Neural cell (in vitro differentiated cells): ENCODE results near the gene HDAC7. TPM values are rescaled to one million over a fixed set of nuclear protein-coding genes. Genes with fewer than 3 reads are reported as not detected.

Experiments
- H2AFZ ChIP-seq: fragments of 200-600, 300-800 bp; sonication (generic), shearing (Covaris generic); 2 replicates; pipeline ENCODE4 v1.6.0; 2014; ENCODE audit warnings: low read depth, mild to moderate bottlenecking, antibody characterized with exemption, low read length, moderate library complexity
- H3F3A ChIP-seq: fragments of 200-600 bp; shearing (Covaris generic); 2 replicates; pipeline ENCODE4 v1.6.1; 2016; ENCODE audit warnings: mild to moderate bottlenecking, moderate library complexity, mixed read lengths, antibody characterized with exemption, low read length; ENCODE audit not compliant: insufficient read depth, poor library complexity, severe bottlenecking
- H3K27ac ChIP-seq: fragments of 200-600, 300-800 bp; sonication (generic), shearing (Covaris generic); 2 replicates; pipeline ENCODE4 v1.5.1; 2014; ENCODE audit warnings: mild to moderate bottlenecking, low read length, moderate library complexity
- H3K27me3 ChIP-seq: fragments of 300-800, 200-600 bp; sonication (generic), shearing (Covaris generic); 2 replicates; pipeline ENCODE4 v1.6.0; 2014; ENCODE audit warnings: mild to moderate bottlenecking, low read depth, low read length, moderate library complexity; ENCODE audit not compliant: insufficient read depth
- H3K36me3 ChIP-seq: fragments of 300-800, 200-600 bp; sonication (generic), shearing (Covaris generic); 2 replicates; pipeline ENCODE4 v1.5.1; 2014; ENCODE audit warnings: mild to moderate bottlenecking, antibody characterized with exemption, low read length, moderate library complexity; ENCODE audit not compliant: insufficient read depth
- H3K4me2 ChIP-seq: fragments of 300-800, 200-600 bp; sonication (generic), shearing (Covaris generic); 2 replicates; pipeline ENCODE4 v1.6.0; 2014; ENCODE audit warnings: mild to moderate bottlenecking, low read length
- H3K4me3 ChIP-seq: fragments of 300-800, 200-600 bp; sonication (generic), shearing (Covaris generic); 2 replicates; pipeline ENCODE4 v1.5.1; 2014; ENCODE audit warnings: mild to moderate bottlenecking, low read length, moderate library complexity
- H3K79me2 ChIP-seq: fragments of 200-600 bp; shearing (Covaris generic); replicated peaks from 2 replicates; pipeline ENCODE4 v1.6.0; 2014; ENCODE audit warnings: mild to moderate bottlenecking, low read length, moderate library complexity; ENCODE audit not compliant: insufficient read depth
- H3K9ac ChIP-seq: fragments of 300-800, 200-600 bp; sonication (generic), shearing (Covaris generic); 2 replicates; pipeline ENCODE4 v1.6.1; 2016; ENCODE audit warnings: mild to moderate bottlenecking, low read length, mixed read lengths
- H3K9me2 ChIP-seq: fragments of 200-600 bp; shearing (Covaris generic); 2 replicates; pipeline ENCODE4 v1.6.1; 2016; ENCODE audit warnings: mild to moderate bottlenecking, low read length, mixed read lengths; ENCODE audit not compliant: insufficient read depth
- H3K9me3 ChIP-seq: fragments of 200-600, 300-800 bp; sonication (generic), shearing (Covaris generic); 2 replicates; pipeline ENCODE4 v1.6.1; 2016; ENCODE audit warnings: mild to moderate bottlenecking, mixed run types, low read length, moderate library complexity, mixed read lengths
- H4K20me1 ChIP-seq: fragments of 200-600 bp; shearing (Covaris generic); 2 replicates; pipeline ENCODE4 v1.6.1; 2016; ENCODE audit warnings: mild to moderate bottlenecking, mixed run types; ENCODE audit not compliant: insufficient read depth
- CTCF ChIP-seq: fragments of 450-650 bp; IDR thresholded peaks from 2 replicates; pipeline ENCODE4 v1.5.1; 2014; ENCODE audit warnings: antibody characterized with exemption, mild to moderate bottlenecking, moderate library complexity; ENCODE audit not compliant: poor library complexity, severe bottlenecking
- EP300 ChIP-seq: fragments of 450-650 bp; conservative IDR thresholded peaks from 2 replicates; pipeline ENCODE4 v1.6.1; 2014; ENCODE audit warnings: antibody characterized with exemption, mild to moderate bottlenecking, moderate library complexity; ENCODE audit not compliant: poor library complexity, severe bottlenecking
- EZH2 ChIP-seq: fragments of 200-600, 300-800 bp; shearing (Covaris generic), sonication (generic); IDR thresholded peaks from 2 replicates; pipeline ENCODE4 v1.6.1; 2014; ENCODE audit warnings: antibody characterized with exemption, low read length, borderline replicate concordance, mild to moderate bottlenecking; ENCODE audit not compliant: insufficient read depth, poor library complexity, severe bottlenecking
- MXI1 ChIP-seq: fragments of 450-650 bp; conservative IDR thresholded peaks from 2 replicates; pipeline ENCODE4 v1.6.1; 2014; ENCODE audit warnings: antibody characterized with exemption, mild to moderate bottlenecking; ENCODE audit not compliant: poor library complexity, severe bottlenecking
- POLR2AphosphoS5 ChIP-seq: IDR thresholded peaks from 2 replicates; pipeline ENCODE4 v1.6.1; 2012
- RAD21 ChIP-seq: fragments of 450-650 bp; conservative IDR thresholded peaks from 2 replicates; pipeline ENCODE4 v1.6.1; 2014; ENCODE audit warnings: antibody characterized with exemption, mild to moderate bottlenecking, moderate library complexity
- REST ChIP-seq: IDR thresholded peaks from 2 replicates; pipeline ENCODE4 v1.6.1; 2012; ENCODE audit warnings: borderline replicate concordance
- SMC3 ChIP-seq: fragments of 450-650 bp; conservative IDR thresholded peaks from 2 replicates; pipeline ENCODE4 v1.6.1; 2014; ENCODE audit warnings: antibody characterized with exemption, mild to moderate bottlenecking, moderate library complexity; ENCODE audit not compliant: poor library complexity
- TAF1 ChIP-seq: IDR thresholded peaks from 2 replicates; pipeline ENCODE4 v1.6.1; 2012; ENCODE audit warnings: low read depth
- polyA plus RNA-seq: library from polyadenylated mRNA; depleted of rRNA; stranded (reverse); fragments of >200 nt; gene quantifications from 2 replicates; pipeline ENCODE4 v1.2.3, GENCODE V29; 2014

The HDAC7 gene
- polyA plus RNA-seq, 1 donor from 2014 or later: 30.2 TPM

GRCh38 chr12:47855502-47855901, 35.8 kb upstream of the HDAC7 start:
- no peaks in the 10 kb centered on the region for H3K36me3 ChIP-seq

GRCh38 chr12:47854531-47854930, 34.8 kb upstream of the HDAC7 start:
- no peaks in the 10 kb centered on the region for H3K9me2 ChIP-seq
- H3F3A ChIP-seq: no peaks in the 10 kb centered on the region
- no peaks in the 10 kb centered on the region for H3K9me3 ChIP-seq
- H4K20me1 ChIP-seq: no peaks in the 10 kb centered on the region
- no peak overlapping the region for H3K4me3 ChIP-seq
- no peaks in the 10 kb centered on the region for H3K36me3 ChIP-seq
- no peak overlapping the region for H3K9ac ChIP-seq
- H3K4me2 ChIP-seq: no peak overlapping the region
- no peaks in the 10 kb centered on the region for H3K79me2 ChIP-seq
- no peak overlapping the region for H3K27ac ChIP-seq
- H3K27me3 ChIP-seq: no peaks in the 10 kb centered on the region
- no peak overlapping the region for H2AFZ ChIP-seq
- TF ChIP-seq SMC3 (no peak), REST (no peak), EZH2 (no peak), RAD21 (no peak), POLR2AphosphoS5 (no peak), CTCF (no peak), TAF1 (no peak)

More at GRCh38 chr12:47855502-47855901, 35.8 kb upstream of the HDAC7 start:
- Histone ChIP-seq H2AFZ (no peak overlapping the region), H3K4me2 (no peak overlapping the region), H3K79me2 (no peaks in the 10 kb centered on the region), H3K9me2 (no peaks in the 10 kb centered on the region), H3K9ac (no peak overlapping the region), H4K20me1 (no peaks in the 10 kb centered on the region), H3F3A (no peaks in the 10 kb centered on the region), H3K27ac (no peak overlapping the region), H3K27me3 (no peaks in the 10 kb centered on the region), H3K4me3 (no peak overlapping the region), H3K9me3 (no peaks in the 10 kb centered on the region)
- no peak for TF ChIP-seq MXI1
- TF ChIP-seq POLR2AphosphoS5: no peak
- no peak for TF ChIP-seq EZH2
- TF ChIP-seq SMC3: no peak
- TF ChIP-seq REST: no peak
- TF ChIP-seq EP300: no peak
- TF ChIP-seq CTCF: no peak
- TF ChIP-seq RAD21: no peak
